Non-pigmented ciliary epithelial cell (primary cell): ENCODE measurements around the gene KCNC2.

Experiments used
- DNase-seq: peaks from one replicate; pipeline ENCODE4 v3.0.0-alpha.2; 2010; ENCODE audit warnings: low read depth

Gene KCNC2

GRCh38 chr12:75058228-75058627, 151.4 kb downstream of the KCNC2 start:
- DNase-seq = no peak

- no peak for DNase-seq
Observed at GRCh38 chr12:75048767-75049166, 160.9 kb downstream of the KCNC2 start.

- no peak for DNase-seq
Observed at GRCh38 chr12:75047885-75048525, 161.6 kb downstream of the KCNC2 start.

- no peak for DNase-seq
Observed at GRCh38 chr12:75042125-75042524, 167.5 kb downstream of the KCNC2 start.

GRCh38 chr12:75041472-75041871, 168.2 kb downstream of the KCNC2 start:
- DNase-seq = no peak

GRCh38 chr12:75020068-75020557, 189.5 kb downstream of the KCNC2 start:
- no peak for DNase-seq

GRCh38 chr12:75011120-75011519, 198.5 kb downstream of the KCNC2 start:
- peak; percentile 1 for DNase-seq

GRCh38 chr12:75007133-75007532, 202.5 kb downstream of the KCNC2 start:
- no peak for DNase-seq

GRCh38 chr12:75000120-75000519, 209.5 kb downstream of the KCNC2 start:
- no peak for DNase-seq

- no peak for DNase-seq
Observed at GRCh38 chr12:74999474-74999873, 210.2 kb downstream of the KCNC2 start.
